IMR-90 (cell line): ENCODE results near the gene RBMS2. TPM values are rescaled to one million over a fixed set of nuclear protein-coding genes. Genes with fewer than 3 reads are reported as not detected.

Experiments
- ATAC-seq: fragments of 200-7000 bp; cut with Tn5 transposase; 2 replicates; pipeline ENCODE4 v1.9.1; 2020; ENCODE audit warnings: low read depth, mild to moderate bottlenecking, moderate library complexity
- BruUV-seq: library from RNA; stranded (reverse); fragments of 400-500 nt; replicated peaks from 2 replicates; lab custom pipeline; 2021; lab: Mats Ljungman, UMichigan
- CTCF ChIA-PET: fragments of 300-600 bp; formaldehyde crosslinking; extraction: SDS; loops from one replicate; lab custom pipeline; 2021; ENCODE audit warnings: antibody characterized with exemption; lab: Yijun Ruan, JAX
- POLR2A ChIA-PET: fragments of 300-600 bp; sonication (Branson Sonifier 250); formaldehyde crosslinking; loops from one replicate; lab custom pipeline; 2022; ENCODE audit warnings: antibody characterized with exemption; ENCODE audit not compliant: unreplicated experiment; lab: Charles Lee
- DNase-seq: peaks from one replicate; pipeline ENCODE4 v3.0.0; 2013
- H2AFZ ChIP-seq: replicated peaks from 2 replicates; pipeline ENCODE3; 2013; ENCODE audit warnings: low read length, mild to moderate bottlenecking; ENCODE audit not compliant: poor library complexity
- H2AK5ac ChIP-seq: 2 replicates; pipeline ENCODE4 v1.6.1; 2013; ENCODE audit warnings: low read depth, low read length, inconsistent platforms
- H2AK9ac ChIP-seq: replicated peaks from 2 replicates; pipeline ENCODE3; 2013; ENCODE audit warnings: mild to moderate bottlenecking, low read depth, low read length, moderate library complexity; ENCODE audit not compliant: poor library complexity
- H2BK120ac ChIP-seq: 2 replicates; pipeline ENCODE4 v1.6.1; 2013; ENCODE audit warnings: low read depth, low read length, inconsistent platforms
- H2BK15ac ChIP-seq: 3 replicates; pipeline ENCODE4 v1.6.1; 2013; ENCODE audit warnings: low read depth, low read length, inconsistent platforms
- H2BK20ac ChIP-seq: 2 replicates; pipeline ENCODE4 v1.6.1; 2013; ENCODE audit warnings: low read depth, mild to moderate bottlenecking, inconsistent platforms, low read length, moderate library complexity
- H2BK5ac ChIP-seq: 2 replicates; pipeline ENCODE4 v1.6.1; 2013; ENCODE audit warnings: mild to moderate bottlenecking, low read depth, low read length, inconsistent platforms; ENCODE audit not compliant: poor library complexity, severe bottlenecking
- H3K14ac ChIP-seq: replicated peaks from 2 replicates; pipeline ENCODE4 v1.6.1; 2013; ENCODE audit warnings: low read depth, low read length, inconsistent platforms
- H3K18ac ChIP-seq: 2 replicates; pipeline ENCODE4 v1.6.1; 2013; ENCODE audit warnings: low read depth, low read length, control low read depth
- H3K23ac ChIP-seq: 2 replicates; pipeline ENCODE4 v1.6.1; 2013; ENCODE audit warnings: low read depth, low read length, inconsistent platforms
- H3K27ac ChIP-seq: 2 replicates; pipeline ENCODE4 v1.5.1; 2013; ENCODE audit warnings: mild to moderate bottlenecking, control low read depth, low read length; ENCODE audit not compliant: insufficient read depth
- H3K27me3 ChIP-seq: 2 replicates; pipeline ENCODE4 v1.6.1; 2013; ENCODE audit warnings: low read length; ENCODE audit not compliant: control insufficient read depth, insufficient read depth
- H3K36me3 ChIP-seq: 2 replicates; pipeline ENCODE4 v1.6.1; 2013; ENCODE audit warnings: low read length, mixed read lengths; ENCODE audit not compliant: control insufficient read depth, insufficient read depth
- H3K4ac ChIP-seq: 2 replicates; pipeline ENCODE4 v1.6.1; 2013; ENCODE audit warnings: low read depth, low read length, inconsistent platforms
- H3K4me1 ChIP-seq: 2 replicates; pipeline ENCODE4 v1.6.1; 2013; ENCODE audit warnings: low read length, mixed read lengths; ENCODE audit not compliant: control insufficient read depth, insufficient read depth
- H3K4me2 ChIP-seq: 2 replicates; pipeline ENCODE4 v1.6.1; 2013; ENCODE audit warnings: low read depth, mild to moderate bottlenecking, control low read depth, low read length, moderate library complexity
- H3K4me3 ChIP-seq: 2 replicates; pipeline ENCODE4 v1.5.1; 2013; ENCODE audit warnings: low read depth, mild to moderate bottlenecking, control low read depth, low read length, moderate library complexity; ENCODE audit not compliant: insufficient read depth
- H3K56ac ChIP-seq: 2 replicates; pipeline ENCODE4 v1.6.1; 2013; ENCODE audit warnings: low read length, inconsistent platforms; ENCODE audit not compliant: insufficient read depth; ENCODE audit errors: extremely low read depth
- H3K79me1 ChIP-seq, 2 experiments: 2 replicates each; pipeline ENCODE4 v1.6.1; 2013; ENCODE audit warnings: low read length in 2 of 2, inconsistent platforms in 1 of 2, low read depth in 1 of 2
- H3K9ac ChIP-seq: 2 replicates; pipeline ENCODE4 v1.6.1; 2013; ENCODE audit warnings: low read depth, low read length, control low read depth
- H3K9me1 ChIP-seq: 2 replicates; pipeline ENCODE4 v1.6.1; 2013; ENCODE audit warnings: low read length, inconsistent platforms; ENCODE audit not compliant: insufficient read depth
- H3K9me3 ChIP-seq: 2 replicates; pipeline ENCODE4 v1.6.1; 2013; ENCODE audit warnings: low read length; ENCODE audit not compliant: control insufficient read depth, insufficient read depth
- H4K20me1 ChIP-seq: 2 replicates; pipeline ENCODE4 v1.6.1; 2013; ENCODE audit warnings: low read length, inconsistent platforms; ENCODE audit not compliant: insufficient read depth
- H4K5ac ChIP-seq: 2 replicates; pipeline ENCODE4 v1.6.1; 2013; ENCODE audit warnings: mild to moderate bottlenecking, low read depth, low read length, control low read depth
- H4K8ac ChIP-seq, 2 experiments: 2 replicates each; pipeline ENCODE4 v1.6.1; 2013; ENCODE audit warnings: low read depth in 2 of 2, low read length in 2 of 2, control low read depth in 1 of 2, inconsistent platforms in 1 of 2
- H4K91ac ChIP-seq: 2 replicates; pipeline ENCODE4 v1.6.1; 2013; ENCODE audit warnings: low read depth, low read length, inconsistent platforms; ENCODE audit not compliant: insufficient read depth
- BHLHE40 ChIP-seq: fragments of 150-350 bp; IDR thresholded peaks from 2 replicates; pipeline ENCODE4 v1.6.1; 2016; ENCODE audit warnings: mild to moderate bottlenecking, low read depth, low read length
- CEBPB ChIP-seq: IDR thresholded peaks from 2 replicates; pipeline ENCODE4 v1.6.1; 2012; ENCODE audit warnings: low read depth, low read length, improper control_type of control experiment
- CHD1 ChIP-seq: IDR thresholded peaks from 2 replicates; pipeline ENCODE4 v1.6.1; 2012; ENCODE audit warnings: low read depth, low read length, improper control_type of control experiment
- FOS ChIP-seq: fragments of 150-350 bp; IDR thresholded peaks from 2 replicates; pipeline ENCODE4 v1.6.1; 2016; ENCODE audit warnings: low read depth, low read length
- MAFK ChIP-seq: IDR thresholded peaks from 2 replicates; pipeline ENCODE4 v1.6.1; 2012; ENCODE audit warnings: low read depth, low read length, improper control_type of control experiment
- MAZ ChIP-seq: IDR thresholded peaks from 2 replicates; pipeline ENCODE4 v1.6.1; 2012; ENCODE audit warnings: low read depth, mild to moderate bottlenecking, low read length, improper control_type of control experiment, moderate library complexity, borderline replicate concordance
- MXI1 ChIP-seq: IDR thresholded peaks from 2 replicates; pipeline ENCODE4 v1.6.1; 2012; ENCODE audit warnings: low read depth, mild to moderate bottlenecking, low read length, moderate library complexity, borderline replicate concordance
- NFE2L2 ChIP-seq: fragments of 150-350 bp; IDR thresholded peaks from 2 replicates; pipeline ENCODE4 v1.6.1; 2016; ENCODE audit warnings: low read depth, mild to moderate bottlenecking, low read length
- POLR2A ChIP-seq: IDR thresholded peaks from 2 replicates; pipeline ENCODE4 v1.6.1; 2012; ENCODE audit warnings: mild to moderate bottlenecking, low read depth, low read length
- RCOR1 ChIP-seq: IDR thresholded peaks from 2 replicates; pipeline ENCODE4 v1.6.1; 2012; ENCODE audit warnings: mild to moderate bottlenecking, low read length, improper control_type of control experiment; ENCODE audit not compliant: insufficient replicate concordance
- RFX5 ChIP-seq: IDR thresholded peaks from 2 replicates; pipeline ENCODE4 v1.8.0; 2012; ENCODE audit warnings: low read depth, mild to moderate bottlenecking, low read length, moderate library complexity
- WGBS, 2 experiments: methylation state at CpG; one replicate each; pipeline versions ENCODE4 v1.1.5 to v1.1.7; 2013; ENCODE audit warnings: missing lambda C conversion rate in 2 of 2; ENCODE audit not compliant: insufficient read length in 1 of 2; ENCODE audit errors: extremely low coverage in 2 of 2; 5-methylcytosine and 5-hydroxymethylcytosine counted together
- dilution Hi-C: fragments of 300-500 bp; cut with HindIII; formaldehyde crosslinking; loops from one replicate; pipeline ENCODE4 v1.14.3; 2018; ENCODE audit warnings: low sequenced_read_pairs; ENCODE audit not compliant: unreplicated experiment
- in situ Hi-C: fragments of 300-500 bp; cut with MboI; formaldehyde crosslinking; loops from 3 replicates; pipeline ENCODE4 v1.14.3; 2019; ENCODE audit warnings: low sequenced_read_pairs, inconsistent platforms, mixed read lengths
- intact Hi-C: fragments of 100-400 bp; cut with micrococcal nuclease; formaldehyde crosslinking; loops from 2 replicates; pipeline ENCODE4 v1.10.0; 2022
- polyA plus RNA-seq, 3 experiments: library from polyadenylated mRNA; depleted of rRNA; stranded (reverse); fragments of >200 nt; gene quantifications; 2 replicates each; pipeline ENCODE4 v1.2.3, GENCODE V29; 2012; ENCODE audit warnings: low replicate concordance in 1 of 3
- total RNA-seq: library from RNA; depleted of rRNA; stranded (reverse); fragments of >200 nt; gene quantifications from 2 replicates; pipeline ENCODE4 v1.2.3, GENCODE V29; 2012
- TF ChIP-seq, protein P1 (sequence below): conservative IDR thresholded peaks from 2 replicates; pipeline ENCODE4 v1.5.1; 2012; ENCODE audit warnings: mild to moderate bottlenecking, low read depth, low read length, improper control_type of control experiment
- TF ChIP-seq, protein P2 (sequence below): fragments of 150-350 bp; IDR thresholded peaks from 2 replicates; pipeline ENCODE4 v1.6.1; 2017; ENCODE audit warnings: mild to moderate bottlenecking, antibody characterized with exemption, low read length, low read depth
- TF ChIP-seq, protein P3 (sequence below): fragments of 150-350 bp; IDR thresholded peaks from 2 replicates; pipeline ENCODE4 v1.6.1; 2016; ENCODE audit warnings: low read depth, mild to moderate bottlenecking, low read length, moderate library complexity, borderline replicate concordance

Gene RBMS2
- total and polyA plus RNA-seq, 2 of the 4 experiments (the other 2 are of a cell fraction), result 38.0 to 43.6 TPM

DNA sequence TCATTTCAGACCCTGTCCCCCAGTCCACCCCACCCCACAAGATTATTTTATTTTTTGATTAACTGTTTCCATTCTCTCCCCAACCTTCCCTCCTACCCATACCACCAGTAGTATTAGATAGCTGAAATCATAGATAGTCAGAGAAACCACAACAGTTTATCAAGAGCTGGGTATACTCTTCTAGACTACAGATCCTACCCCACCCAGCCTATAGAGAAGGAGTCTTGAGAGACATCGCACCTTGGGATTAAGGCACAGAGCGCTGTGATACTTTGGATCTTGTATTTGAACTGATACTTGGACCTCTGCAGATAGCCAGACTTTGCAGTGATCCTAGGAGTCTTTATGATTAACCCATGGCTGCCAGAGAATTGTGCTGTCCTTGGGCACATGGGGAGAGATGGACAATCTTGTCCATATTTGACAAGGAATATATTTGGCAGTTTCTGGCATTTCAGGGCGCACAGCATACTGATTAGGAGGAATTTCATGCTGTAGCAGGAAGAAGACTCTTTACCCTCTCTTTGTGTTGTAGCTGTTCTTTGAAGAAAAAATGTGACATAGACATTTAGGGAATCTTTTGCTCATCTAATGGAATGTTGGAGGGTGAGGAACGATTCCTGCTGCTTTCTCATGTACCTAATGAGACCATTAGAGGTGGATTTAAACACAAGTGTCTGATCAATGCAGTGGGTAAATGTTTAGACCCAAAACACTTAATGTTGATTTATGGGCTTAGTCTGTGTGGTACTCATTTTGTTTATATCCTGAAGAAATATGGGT, 982 bp downstream of the RBMS2 start:
- ChIA-PET POLR2A (no interaction called here), CTCF (interaction anchor here (0.5 to 1.3 kb wide), 3 partner anchors 13 to 47 kb away, joined by 3 to 9 read pairs (median 4); no protein-coding TSS in a partner anchor)
- ATAC-seq (peak; percentile 3), DNase-seq (peak; percentile 13)
- peak overlapping the region; percentile 99 for H3K18ac ChIP-seq
- peak overlapping the region; percentile 99 for H2AK9ac ChIP-seq
- H3K27ac ChIP-seq, result peak overlapping the region; percentile 95
- no CpG with 5 or more reads among the region's 4 CpGs for WGBS, 2 experiments
- BruUV-seq, result no TSS peak
- peak overlapping the region; percentile 100 for H3K14ac ChIP-seq
- H4K8ac ChIP-seq, result peak overlapping the region; percentile 81 to 97
- H2AFZ ChIP-seq, result peak overlapping the region; percentile 40
- peak overlapping the region; percentile 100 for H3K4me3 ChIP-seq
- H4K20me1 ChIP-seq, result no peaks in the 10 kb centered on the region; the same call in 1 of the 2 replicates
- peak overlapping the region; percentile 100 for H3K23ac ChIP-seq
- H2BK5ac ChIP-seq, result peak overlapping the region; percentile 100
- peak overlapping the region; percentile 100 for H3K4me2 ChIP-seq
- H3K9me3 ChIP-seq, result no peaks in the 10 kb centered on the region
- dilution Hi-C loops, result no loop called here
- peaks cover 4% of the 10 kb centered on the region for H3K36me3 ChIP-seq
- intact Hi-C loops, result no loop called here
- no peaks in the 10 kb centered on the region for H3K27me3 ChIP-seq
- H2BK120ac ChIP-seq, result peak overlapping the region; percentile 94
- peaks cover 6% of the 10 kb centered on the region for H3K9me1 ChIP-seq
- peaks cover 0 to 31% of the 10 kb centered on the region in 2 experiments; a peak in 2 of 4 replicates for H3K79me1 ChIP-seq
- peak overlapping the region; percentile 97 for H4K5ac ChIP-seq
- peak overlapping the region; percentile 100 for H3K9ac ChIP-seq
- H3K56ac ChIP-seq, result peak overlapping the region; percentile 99
- H3K4me1 ChIP-seq, result peaks cover 8% of the 10 kb centered on the region
- peak overlapping the region; percentile 98 for H4K91ac ChIP-seq
- peak overlapping the region; percentile 99 for H3K4ac ChIP-seq
- peak overlapping the region; percentile 95 for H2BK20ac ChIP-seq
- peak overlapping the region; percentile 98 for H2AK5ac ChIP-seq
- H2BK15ac ChIP-seq, result peak overlapping the region; percentile 94
- in situ Hi-C loops, result loop anchor here (5.0 to 25.0 kb wide), 2 partner anchors 45 to 465 kb away; a partner anchor contains a TSS
- TF ChIP-seq, protein P1, sequence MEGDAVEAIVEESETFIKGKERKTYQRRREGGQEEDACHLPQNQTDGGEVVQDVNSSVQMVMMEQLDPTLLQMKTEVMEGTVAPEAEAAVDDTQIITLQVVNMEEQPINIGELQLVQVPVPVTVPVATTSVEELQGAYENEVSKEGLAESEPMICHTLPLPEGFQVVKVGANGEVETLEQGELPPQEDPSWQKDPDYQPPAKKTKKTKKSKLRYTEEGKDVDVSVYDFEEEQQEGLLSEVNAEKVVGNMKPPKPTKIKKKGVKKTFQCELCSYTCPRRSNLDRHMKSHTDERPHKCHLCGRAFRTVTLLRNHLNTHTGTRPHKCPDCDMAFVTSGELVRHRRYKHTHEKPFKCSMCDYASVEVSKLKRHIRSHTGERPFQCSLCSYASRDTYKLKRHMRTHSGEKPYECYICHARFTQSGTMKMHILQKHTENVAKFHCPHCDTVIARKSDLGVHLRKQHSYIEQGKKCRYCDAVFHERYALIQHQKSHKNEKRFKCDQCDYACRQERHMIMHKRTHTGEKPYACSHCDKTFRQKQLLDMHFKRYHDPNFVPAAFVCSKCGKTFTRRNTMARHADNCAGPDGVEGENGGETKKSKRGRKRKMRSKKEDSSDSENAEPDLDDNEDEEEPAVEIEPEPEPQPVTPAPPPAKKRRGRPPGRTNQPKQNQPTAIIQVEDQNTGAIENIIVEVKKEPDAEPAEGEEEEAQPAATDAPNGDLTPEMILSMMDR, result no peak
- TF ChIP-seq, protein P2, sequence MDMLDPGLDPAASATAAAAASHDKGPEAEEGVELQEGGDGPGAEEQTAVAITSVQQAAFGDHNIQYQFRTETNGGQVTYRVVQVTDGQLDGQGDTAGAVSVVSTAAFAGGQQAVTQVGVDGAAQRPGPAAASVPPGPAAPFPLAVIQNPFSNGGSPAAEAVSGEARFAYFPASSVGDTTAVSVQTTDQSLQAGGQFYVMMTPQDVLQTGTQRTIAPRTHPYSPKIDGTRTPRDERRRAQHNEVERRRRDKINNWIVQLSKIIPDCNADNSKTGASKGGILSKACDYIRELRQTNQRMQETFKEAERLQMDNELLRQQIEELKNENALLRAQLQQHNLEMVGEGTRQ, result no peak
- TF ChIP-seq RFX5, result no peak
- no peak for TF ChIP-seq CEBPB
- TF ChIP-seq CHD1, result no peak
- TF ChIP-seq MAFK, result no peak
- no peak for TF ChIP-seq BHLHE40
- no peak for TF ChIP-seq NFE2L2
- no peak for TF ChIP-seq RCOR1
- TF ChIP-seq MAZ, result no peak
- TF ChIP-seq, protein P3, sequence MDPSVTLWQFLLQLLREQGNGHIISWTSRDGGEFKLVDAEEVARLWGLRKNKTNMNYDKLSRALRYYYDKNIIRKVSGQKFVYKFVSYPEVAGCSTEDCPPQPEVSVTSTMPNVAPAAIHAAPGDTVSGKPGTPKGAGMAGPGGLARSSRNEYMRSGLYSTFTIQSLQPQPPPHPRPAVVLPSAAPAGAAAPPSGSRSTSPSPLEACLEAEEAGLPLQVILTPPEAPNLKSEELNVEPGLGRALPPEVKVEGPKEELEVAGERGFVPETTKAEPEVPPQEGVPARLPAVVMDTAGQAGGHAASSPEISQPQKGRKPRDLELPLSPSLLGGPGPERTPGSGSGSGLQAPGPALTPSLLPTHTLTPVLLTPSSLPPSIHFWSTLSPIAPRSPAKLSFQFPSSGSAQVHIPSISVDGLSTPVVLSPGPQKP, result no peak
- TF ChIP-seq MXI1, result no peak
- no peak for TF ChIP-seq POLR2A
- TF ChIP-seq FOS, result no peak
